T-helper 2 cell treated with Interferon-gamma antibody and Interleukin-4, amounts not matched to agents 100 ng/mL and 5 ng/mL, for 36 hours (primary cell): ENCODE data around the gene TMEM175. TPM values are rescaled to one million over a fixed set of nuclear protein-coding genes. Genes with fewer than 3 reads are reported as not detected.

ENCODE experiments used
- intact Hi-C: fragments of 100-400 bp; cut with micrococcal nuclease; formaldehyde crosslinking; loops from one replicate; pipeline ENCODE4 v1.15.1; 2023
- total RNA-seq: library from RNA; stranded (reverse); gene quantifications from 2 replicates; pipeline ENCODE4 v1.2.3, GENCODE V29; 2022

Gene TMEM175
- total RNA-seq, 1 donor from 2014 or later = 23.6 TPM

DNA sequence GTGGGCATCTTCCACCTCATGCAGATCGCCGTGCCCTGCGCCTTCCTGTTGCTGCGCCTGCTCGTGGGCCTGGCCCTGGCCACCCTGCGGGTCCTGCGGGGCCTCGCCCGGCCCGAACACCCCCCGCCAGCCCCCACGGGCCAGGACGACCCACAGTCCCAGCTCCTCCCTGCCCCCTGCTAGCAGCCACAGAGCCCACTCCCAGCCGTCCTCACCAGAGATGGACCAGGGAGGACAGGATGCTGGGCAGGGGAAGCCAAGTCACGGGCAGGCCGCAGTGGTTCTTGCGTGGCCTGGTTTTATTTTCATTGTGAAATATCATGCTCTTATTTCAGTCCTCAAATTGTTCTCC, 26.0 kb downstream of the TMEM175 start:
- intact Hi-C loops = no loop called here

GRCh38 chr4:958696-959337, 26.6 kb downstream of the TMEM175 start:
- intact Hi-C loops = no loop called here

GRCh38 chr4:959338-960139, 27.3 kb downstream of the TMEM175 start:
- intact Hi-C loops = no loop called here

DNA sequence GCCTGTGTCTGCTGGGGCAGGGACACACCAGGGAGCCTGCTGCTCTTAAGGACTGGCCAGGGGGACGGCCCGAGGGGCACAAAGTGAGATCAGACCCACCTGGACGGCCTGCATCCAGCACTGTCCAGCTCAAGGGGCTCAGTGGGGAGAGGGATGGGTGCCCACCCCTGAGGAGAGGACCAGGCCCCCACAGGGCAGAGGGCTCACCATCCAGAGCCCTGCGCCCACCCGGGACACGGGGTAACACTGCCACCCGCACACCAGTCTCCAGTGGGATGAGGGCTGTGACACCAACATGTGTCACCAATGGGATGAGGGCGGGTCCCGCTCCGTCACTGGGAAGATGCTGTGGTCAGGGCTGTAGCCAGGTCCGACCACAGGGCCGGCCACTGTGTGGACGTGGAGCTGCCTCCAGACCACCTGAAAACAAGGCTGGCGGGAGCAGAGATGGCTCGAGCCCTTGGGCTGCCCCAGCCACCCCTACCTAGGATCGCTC, 27.9 kb downstream of the TMEM175 start:
- intact Hi-C loops = no loop called here

- intact Hi-C loops = no loop called here
Observed at GRCh38 chr4:960636-961350, 28.5 kb downstream of the TMEM175 start.

DNA sequence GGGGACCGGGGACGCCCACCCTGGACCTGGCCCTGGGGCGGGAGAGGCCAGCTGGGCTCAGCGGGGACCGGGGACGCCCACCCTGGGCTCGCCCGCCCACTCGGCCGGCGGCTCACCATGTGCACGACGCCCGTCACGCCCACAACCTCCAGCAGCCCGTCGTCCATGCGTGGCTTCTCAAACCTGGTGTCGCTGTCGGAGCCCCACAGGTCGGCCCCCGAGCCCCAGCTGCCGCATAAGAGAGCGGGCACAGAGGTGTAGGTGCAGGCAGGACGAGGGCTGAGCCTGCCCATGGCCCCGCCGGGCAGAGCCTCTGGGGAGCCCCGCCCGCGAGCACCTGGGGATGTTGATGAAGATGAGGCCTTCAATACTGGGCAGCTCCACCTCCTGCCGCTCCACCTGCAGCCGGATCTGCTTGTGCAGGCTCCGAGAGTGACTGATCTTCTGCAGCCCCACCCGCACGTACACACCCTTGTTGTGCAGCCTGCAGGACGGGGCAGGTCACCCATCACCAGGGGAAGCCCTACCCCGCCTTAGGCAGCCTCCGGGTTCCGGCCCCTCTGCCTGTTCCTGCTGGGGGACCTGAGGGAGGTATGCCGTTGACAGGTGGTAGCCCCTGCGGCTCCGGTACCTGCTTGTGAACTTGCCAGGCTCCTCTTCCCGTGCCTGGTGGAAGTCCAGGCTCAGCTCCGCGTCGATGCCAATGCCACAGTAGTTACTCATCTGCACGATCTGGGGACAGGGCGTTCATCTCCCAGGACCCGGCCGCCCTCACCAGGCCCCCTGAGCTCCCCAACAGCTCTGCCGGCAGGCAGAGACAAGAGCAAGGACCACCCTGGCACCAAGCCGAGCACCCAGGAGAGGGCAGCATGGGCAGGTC, 29.3 kb downstream of the TMEM175 start:
- intact Hi-C loops = no loop called here

DNA sequence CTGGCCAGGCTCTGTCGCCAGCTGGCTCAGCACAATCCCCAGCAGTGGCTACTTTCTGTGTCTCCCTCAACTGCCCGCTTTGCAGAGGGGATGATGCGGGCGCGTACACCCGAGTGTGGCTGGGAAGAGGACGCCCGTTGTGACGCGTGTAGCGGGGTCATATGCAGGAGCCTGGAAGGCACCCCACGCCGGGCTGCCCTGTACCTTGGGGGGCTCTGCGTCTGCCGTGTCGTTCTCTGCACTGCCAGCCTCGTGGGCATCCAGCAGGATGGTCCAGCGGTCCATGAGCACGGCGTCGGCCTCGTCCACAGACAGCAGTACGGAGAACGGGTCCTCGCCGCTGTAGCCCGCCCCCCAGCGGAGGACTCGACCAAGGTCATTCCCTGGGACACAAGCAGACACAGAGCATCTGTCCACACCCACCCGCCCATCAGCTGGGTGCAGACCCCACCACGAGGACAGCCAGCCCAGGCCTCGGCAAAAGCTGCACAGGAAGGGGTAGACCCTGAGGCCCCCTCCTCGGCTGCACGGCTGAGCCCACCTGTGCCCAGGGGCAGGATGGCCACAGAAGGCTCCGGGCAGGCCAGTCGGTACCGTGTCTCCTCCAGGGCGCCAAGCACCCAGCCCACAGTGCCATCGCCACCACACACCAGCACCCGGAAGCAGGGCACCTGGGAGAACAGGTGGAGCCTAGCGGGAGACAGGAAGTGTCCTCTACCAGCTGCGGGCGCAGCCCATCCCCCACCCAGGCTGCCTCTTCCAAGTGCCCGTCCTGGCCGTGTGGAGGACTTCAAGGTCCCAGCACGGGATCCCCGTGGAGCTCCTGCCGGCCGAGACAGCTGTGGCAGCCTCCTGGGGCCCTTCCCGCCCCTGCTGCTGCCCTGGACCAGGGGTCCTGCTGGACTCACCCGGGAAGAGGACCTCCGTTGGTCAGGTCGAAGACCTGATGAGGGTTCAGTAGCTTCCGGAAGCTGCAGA, 30.3 kb downstream of the TMEM175 start:
- intact Hi-C loops = no loop called here

GRCh38 chr4:963276-964225, 31.3 kb downstream of the TMEM175 start:
- intact Hi-C loops = no loop called here

DNA sequence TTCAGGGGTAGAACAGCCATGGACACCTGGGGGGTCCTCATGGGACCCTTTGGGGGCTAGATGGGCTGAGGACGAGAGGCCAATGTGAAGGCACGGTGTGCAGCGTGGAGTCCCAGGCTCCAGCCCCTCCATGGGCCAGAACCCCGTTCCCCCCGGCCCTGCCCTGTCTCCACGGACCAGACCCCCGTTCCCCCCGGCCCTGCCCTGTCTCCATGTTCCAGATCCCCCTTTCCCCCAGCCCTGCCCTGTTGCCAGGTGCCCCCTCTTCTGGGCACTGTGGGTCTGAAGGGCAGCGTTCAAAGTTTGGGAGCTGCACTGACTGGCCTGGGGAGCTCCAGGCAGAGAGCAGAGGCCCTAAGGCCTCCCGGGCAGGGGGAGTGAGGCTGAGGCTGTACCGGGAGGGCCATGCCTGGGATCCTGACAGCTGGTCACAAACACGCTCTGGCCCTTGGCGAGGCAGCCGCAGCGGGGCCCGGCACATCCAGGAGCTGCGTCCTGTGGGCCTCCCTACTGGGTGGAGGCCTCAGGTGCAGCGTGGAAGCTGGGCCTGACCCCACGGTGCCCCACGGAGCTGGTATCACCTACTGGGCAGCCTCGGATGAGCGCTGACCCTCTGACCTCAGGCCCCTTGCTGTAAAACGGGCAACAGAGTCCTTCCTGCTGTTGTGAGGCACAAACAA, 32.2 kb downstream of the TMEM175 start:
- intact Hi-C loops = no loop called here

GRCh38 chr4:965048-965765, 32.9 kb downstream of the TMEM175 start:
- intact Hi-C loops = no loop called here

DNA sequence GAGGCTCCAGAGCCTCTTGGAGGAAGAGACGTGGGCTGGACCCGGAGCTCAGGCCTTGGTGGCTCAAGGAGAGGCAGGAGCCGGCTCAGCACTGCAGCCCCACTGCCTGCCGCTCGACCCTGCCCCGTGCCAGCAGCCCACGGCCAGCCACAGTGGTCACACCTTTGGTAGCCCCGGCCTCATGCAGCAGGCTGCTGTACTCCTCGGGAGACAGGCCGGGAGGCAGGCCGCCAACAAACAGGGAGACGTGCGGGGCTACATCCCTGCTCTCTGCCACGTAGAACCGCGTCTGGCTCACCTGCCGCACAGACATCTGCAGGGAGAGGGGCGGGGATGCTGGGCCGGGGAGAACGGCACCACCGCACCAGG, 33.5 kb downstream of the TMEM175 start:
- intact Hi-C loops = no loop called here

DNA sequence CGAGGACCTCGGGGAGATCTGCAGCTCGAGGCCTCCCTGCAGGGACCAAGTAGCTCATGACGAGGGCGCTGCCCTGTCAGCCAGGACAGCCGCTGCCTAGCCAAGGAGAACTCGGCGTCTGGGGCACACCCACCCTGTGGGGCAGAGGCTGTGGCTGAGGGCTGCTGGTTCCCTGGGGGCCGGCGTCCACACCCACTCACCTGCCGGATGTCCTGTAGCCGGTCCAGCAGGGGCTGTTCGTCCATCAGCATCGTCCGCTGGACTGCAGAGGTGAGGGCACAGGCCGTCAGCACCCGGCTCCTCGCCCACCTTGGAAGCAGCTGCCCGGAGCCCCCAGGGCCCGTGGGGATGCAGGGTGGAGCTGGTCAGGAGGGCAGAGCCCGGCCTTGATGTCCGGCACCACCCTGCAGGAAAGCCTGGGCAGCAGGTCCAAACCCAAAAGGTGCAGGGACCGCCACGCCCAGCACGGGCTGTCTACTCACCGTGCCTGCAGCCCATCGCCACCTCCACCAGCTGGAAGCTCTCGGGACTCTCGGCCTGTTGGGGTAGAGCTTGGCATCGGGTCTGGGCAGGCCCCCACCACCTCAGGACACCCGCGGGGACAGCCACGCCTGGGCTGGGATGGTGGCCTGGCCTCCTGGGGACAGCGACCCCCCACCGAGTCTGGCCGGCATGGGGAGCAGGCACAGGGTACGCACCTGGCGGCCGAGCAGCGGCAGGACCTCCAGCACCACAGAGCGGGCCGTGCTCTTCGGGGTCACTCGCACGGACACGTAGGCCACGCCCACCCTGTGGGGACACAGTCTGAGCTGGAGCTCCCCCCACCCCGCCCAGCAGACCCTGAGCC, 34.2 kb downstream of the TMEM175 start:
- intact Hi-C loops = no loop called here

GRCh38 chr4:967113-968104, 35.1 kb downstream of the TMEM175 start:
- intact Hi-C loops = no loop called here

DNA sequence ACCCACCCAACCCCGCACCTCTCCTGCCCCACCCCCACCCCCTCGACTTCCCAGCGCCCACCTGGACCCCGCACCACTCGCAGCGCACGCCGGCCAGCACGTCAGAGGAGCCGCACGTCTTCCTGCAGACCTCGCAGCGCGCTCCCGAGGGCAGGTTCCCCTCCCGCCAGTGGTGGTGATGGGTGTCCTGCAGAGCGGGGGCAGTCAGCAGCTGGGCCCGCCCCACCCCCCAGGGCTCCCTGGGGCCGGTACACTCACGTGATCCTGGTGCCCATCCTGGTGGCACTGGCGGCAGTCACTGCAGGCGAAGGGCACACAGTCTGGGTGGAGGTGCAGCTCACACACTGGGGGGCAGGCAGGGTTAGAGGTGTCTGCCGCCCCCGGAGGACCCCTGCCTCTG, 36.0 kb downstream of the TMEM175 start:
- intact Hi-C loops = no loop called here

- intact Hi-C loops = no loop called here
Observed at GRCh38 chr4:968621-969394, 36.5 kb downstream of the TMEM175 start.
